Uterus (tissue), 2 donors: Measurements from ENCODE around the gene RIN2.

Source experiments
- CTCF ChIP-seq, 4 experiments: fragments of 200-600 bp in 2 of 4; fragments of 450-650 bp in 2 of 4; sonication (generic) in 2 of 4; IDR thresholded peaks; one replicate each; pipeline ENCODE4 v1.5.1; 2016 to 2019; ENCODE audit warnings: antibody characterized with exemption in 4 of 4, mild to moderate bottlenecking in 2 of 4, moderate library complexity in 1 of 4
- POLR2A ChIP-seq, 2 donors: fragments of 450-650 bp; IDR thresholded peaks; one replicate each; pipeline ENCODE4 v1.6.1; 2016; ENCODE audit warnings: antibody characterized with exemption in 2 of 2, mild to moderate bottlenecking in 1 of 2, moderate library complexity in 1 of 2

GRCh38 chr20:19745106-19745505 lies 13.0 kb upstream of the RIN2 start:
- TF ChIP-seq CTCF (IDR thresholded peaks at IDR 0.05) (no peak), POLR2A (IDR thresholded peaks at IDR 0.05) (no peak)
